ENCODE data around the gene SLC22A1. TPM values are rescaled to one million over a fixed set of nuclear protein-coding genes. Genes with fewer than 3 reads are reported as not detected.

SLC22A1 gene
- total and polyA plus RNA-seq, 2 of the 13 experiments (the other 11 are each of a cell fraction or from before 2014, with no cell fraction given): 0.80 to 0.87 TPM

GRCh38 chr6:160108077-160108476 lies 13.5 kb upstream of the SLC22A1 start:
- H3K27ac ChIP-seq (ENCODE audit: extremely low read length, insufficient read depth, low read length): no peak overlapping the region
- no peaks in the 10 kb centered on the region for H3K9me3 ChIP-seq (ENCODE audit: low read length)
- CTCF ChIA-PET (ENCODE audit: low intra/inter-chr PET ratio, low total read pairs): no interaction called here
- H4K20me1 ChIP-seq (ENCODE audit: insufficient read depth, low read length): no peaks in the 10 kb centered on the region
- no peak overlapping the region for H3K4me3 ChIP-seq (replicated peaks in 1 of 3; ENCODE audit: insufficient read depth in 1 of 3, low read depth in 2 of 3, low read length in 3 of 3)
- no peak for FAIRE-seq
- H3K36me3 ChIP-seq (replicated peaks in 1 of 2; ENCODE audit: control insufficient read depth in 1 of 2, insufficient read depth in 2 of 2, low read length in 2 of 2): peaks cover 18 to 29% of the 10 kb centered on the region in 2 experiments
- intact Hi-C loops (cut with micrococcal nuclease; ENCODE audit: unreplicated experiment): no loop called here
- H3K4me1 ChIP-seq (ENCODE audit: insufficient read depth, low read length): peaks cover 29% of the 10 kb centered on the region
- in situ Hi-C loops (cut with HindIII; ENCODE audit: extremely low pct_ligation_motif_present, low pct_unique_long_range_greater_than_20kb): no loop called here
- H3K79me2 ChIP-seq (ENCODE audit: insufficient read depth, low read length): no peaks in the 10 kb centered on the region
- H3K27me3 ChIP-seq (ENCODE audit: control insufficient read depth in 1 of 2, insufficient read depth in 2 of 2, low read length in 2 of 2): no peaks in the 10 kb centered on the region
- H3K9ac ChIP-seq (ENCODE audit: insufficient read depth, low read depth, low read length): no peak overlapping the region
- POLR2A ChIA-PET: no interaction called here
- DNase-seq (ENCODE audit: low spot score): no peak
- no peak for TF ChIP-seq CCAR2 (optimal IDR thresholded peaks at IDR 0.05; ENCODE audit: low read depth, low read length)
- 0 out of 2 replicates have a peak, but pooled peaks have one; percentile 24 for TF ChIP-seq SP4 (CRISPR knock-in tag; IDR thresholded peaks at IDR 0.05)
- peak; percentile 52 for TF ChIP-seq RBM22 (optimal IDR thresholded peaks at IDR 0.05; ENCODE audit: low read length)
- H3K4me2 ChIP-seq (ENCODE audit: low read depth, low read length): no peak overlapping the region
- no TSS peak for BruUV-seq (replicated peaks)
- WGBS (ENCODE audit: low lambda C conversion rate): 98% methylated on average over 5 of the region's 5 CpGs
- no peak for ATAC-seq
- no peak overlapping the region for H2AFZ ChIP-seq (ENCODE audit: low read length)

GRCh38 chr6:160110586-160111123 lies 11.0 kb upstream of the SLC22A1 start:
- no peaks in the 10 kb centered on the region for H3K9me3 ChIP-seq (ENCODE audit: low read length)
- CTCF ChIA-PET (ENCODE audit: low intra/inter-chr PET ratio, low total read pairs): no interaction called here
- ATAC-seq (peak; percentile 35; the same call in 2 of the 3 replicates), FAIRE-seq (no peak), DNase-seq (ENCODE audit: low spot score) (no peak)
- TF ChIP-seq ZBTB10 (CRISPR knock-in tag; IDR thresholded peaks at IDR 0.05; ENCODE audit: borderline replicate concordance): no peak
- no peak for TF ChIP-seq SKIL (CRISPR knock-in tag; IDR thresholded peaks at IDR 0.05; ENCODE audit: borderline replicate concordance)
- no peak for TF ChIP-seq ZNF232 (CRISPR knock-in tag; IDR thresholded peaks at IDR 0.05; ENCODE audit: borderline replicate concordance)
- no peak for TF ChIP-seq ZNF275 (CRISPR knock-in tag; IDR thresholded peaks at IDR 0.05; ENCODE audit: borderline replicate concordance)
- TF ChIP-seq ETV5 (CRISPR knock-in tag; IDR thresholded peaks at IDR 0.05; ENCODE audit: borderline replicate concordance): peak; percentile 33; the same call in 1 of the 2 replicates
- H2AFZ ChIP-seq (ENCODE audit: low read length): no peak overlapping the region
- BruUV-seq (replicated peaks): TSS peak; percentile 7
- no peaks in the 10 kb centered on the region for H4K20me1 ChIP-seq (ENCODE audit: insufficient read depth, low read length)
- no peak overlapping the region for H3K27ac ChIP-seq (ENCODE audit: extremely low read length, insufficient read depth, low read length)
- H3K9ac ChIP-seq (ENCODE audit: insufficient read depth, low read depth, low read length): no peak overlapping the region
- H3K36me3 ChIP-seq (replicated peaks in 1 of 2; ENCODE audit: control insufficient read depth in 1 of 2, insufficient read depth in 2 of 2, low read length in 2 of 2): peaks cover 2 to 3% of the 10 kb centered on the region in 2 experiments; a peak in 3 of 5 replicates
- no peaks in the 10 kb centered on the region for H3K79me2 ChIP-seq (ENCODE audit: insufficient read depth, low read length)
- no peak overlapping the region for H3K4me3 ChIP-seq (replicated peaks in 1 of 3; ENCODE audit: insufficient read depth in 1 of 3, low read depth in 2 of 3, low read length in 3 of 3)
- POLR2A ChIA-PET: no interaction called here
- intact Hi-C loops (cut with micrococcal nuclease; ENCODE audit: unreplicated experiment) (no loop called here), in situ Hi-C loops (cut with HindIII; ENCODE audit: extremely low pct_ligation_motif_present, low pct_unique_long_range_greater_than_20kb) (no loop called here)
- H3K4me2 ChIP-seq (ENCODE audit: low read depth, low read length): no peak overlapping the region
- H3K27me3 ChIP-seq (ENCODE audit: control insufficient read depth in 1 of 2, insufficient read depth in 2 of 2, low read length in 2 of 2): no peaks in the 10 kb centered on the region
- H3K4me1 ChIP-seq (ENCODE audit: insufficient read depth, low read length): peaks cover 29% of the 10 kb centered on the region

Measured in HepG2 (cell line).